ENCODE measurements around the gene GORASP2. TPM values are rescaled to one million over a fixed set of nuclear protein-coding genes. Genes with fewer than 3 reads are reported as not detected.
A peak's percentile ranks its signal among the peaks of the same experiment; 100 is the strongest.

GORASP2 gene
- 10 to 100 TPM; 67.6 to 81.1 TPM for total RNA-seq

GRCh38 chr2:170928824-170929685 lies at the start of gene GORASP2:
Gene GORASP2 (plus strand): TSS chr2:170929253. CDS start chr2:170929341, 88 bp downstream.
- Histone ChIP-seq H3K9me3 (no peaks in the 10 kb centered on the region), H3K36me3 (no peaks in the 10 kb centered on the region), H3K4me3 (peak within 1 kb of the TSS; percentile 66 to 94), H3K4me1 (replicated peaks) (no peaks in the 10 kb centered on the region), H3K27ac (peak within 1 kb of the TSS; percentile 89 to 92), H3K27me3 (replicated peaks; ENCODE audit: insufficient read depth) (no peaks in the 10 kb centered on the region)
- intact Hi-C loops (cut with DNase I), result no loop called here
- TF ChIP-seq POLR2AphosphoS5 (IDR thresholded peaks at IDR 0.05) (peak; percentile 95), CTCF (IDR thresholded peaks at IDR 0.05) (peak; percentile 91 to 99 (median 98)), POLR2A (IDR thresholded peaks at IDR 0.05) (peak; percentile 85)
- peak; percentile 99 for DNase-seq (ENCODE audit: low spot score)
- under 1% methylated on average over 69 of the region's 95 CpGs for WGBS

GRCh38 chr2:170881840-170882239 lies 47.2 kb upstream of the GORASP2 start:
- WGBS, result 59% methylated on average over 3 of the region's 3 CpGs
- TF ChIP-seq CTCF (IDR thresholded peaks at IDR 0.05), result no peak
- no peak for TF ChIP-seq POLR2AphosphoS5 (IDR thresholded peaks at IDR 0.05)
- no peak for TF ChIP-seq POLR2A (IDR thresholded peaks at IDR 0.05)

GRCh38 chr2:170882758-170883157 lies 46.3 kb upstream of the GORASP2 start:
- H3K27ac ChIP-seq, result no peak overlapping the region
- H3K27me3 ChIP-seq (replicated peaks; ENCODE audit: insufficient read depth), result no peaks in the 10 kb centered on the region
- no peaks in the 10 kb centered on the region for H3K4me1 ChIP-seq (replicated peaks)
- H3K9me3 ChIP-seq, result no peaks in the 10 kb centered on the region
- H3K4me3 ChIP-seq, result no peak overlapping the region
- H3K36me3 ChIP-seq, result no peaks in the 10 kb centered on the region
- intact Hi-C loops (cut with DNase I), result no loop called here
- no peak for DNase-seq (ENCODE audit: low spot score)
- 85% methylated on average over 2 of the region's 2 CpGs for WGBS
- no peak for TF ChIP-seq POLR2A (IDR thresholded peaks at IDR 0.05)
- TF ChIP-seq POLR2AphosphoS5 (IDR thresholded peaks at IDR 0.05), result no peak
- TF ChIP-seq CTCF (IDR thresholded peaks at IDR 0.05), result no peak

More at GRCh38 chr2:170881840-170882239, 47.2 kb upstream of the GORASP2 start:
- Histone ChIP-seq H3K4me1 (replicated peaks) (no peaks in the 10 kb centered on the region), H3K27me3 (replicated peaks; ENCODE audit: insufficient read depth) (no peaks in the 10 kb centered on the region), H3K4me3 (no peak overlapping the region), H3K27ac (no peak overlapping the region), H3K36me3 (no peaks in the 10 kb centered on the region), H3K9me3 (no peaks in the 10 kb centered on the region)
- no peak for DNase-seq (ENCODE audit: low spot score)
- intact Hi-C loops (cut with DNase I), result no loop called here

GRCh38 chr2:170883683-170884082 lies 45.4 kb upstream of the GORASP2 start:
- Histone ChIP-seq H3K36me3 (no peaks in the 10 kb centered on the region), H3K4me1 (replicated peaks) (no peaks in the 10 kb centered on the region), H3K27me3 (replicated peaks; ENCODE audit: insufficient read depth) (no peaks in the 10 kb centered on the region), H3K27ac (no peak overlapping the region), H3K9me3 (no peaks in the 10 kb centered on the region), H3K4me3 (no peak overlapping the region)
- WGBS, result 93% methylated on average over 2 of the region's 2 CpGs
- TF ChIP-seq POLR2AphosphoS5 (IDR thresholded peaks at IDR 0.05), result no peak
- no peak for TF ChIP-seq CTCF (IDR thresholded peaks at IDR 0.05)
- TF ChIP-seq POLR2A (IDR thresholded peaks at IDR 0.05), result no peak
- DNase-seq (ENCODE audit: low spot score), result no peak
- intact Hi-C loops (cut with DNase I), result no loop called here
